Measurements from ENCODE around the gene NTRK1. TPM values are rescaled to one million over a fixed set of nuclear protein-coding genes. Genes with fewer than 3 reads are reported as not detected.

Gene NTRK1
- total RNA-seq, 1 donor from 2014 or later: 1.9 TPM

- Histone ChIP-seq H3K9me3 (no peaks in the 10 kb centered on the region), H3K36me3 (no peaks in the 10 kb centered on the region), H3K4me1 (peaks cover 29% of the 10 kb centered on the region), H3K27me3 (ENCODE audit: low read depth) (peaks cover 70% of the 10 kb centered on the region), H3K27ac (no peak within 1 kb of the TSS), H3K4me3 (peak within 1 kb of the TSS; percentile 39)
- DNase-seq (no peak), ATAC-seq (no peak)
- intact Hi-C loops (cut with DNase I): no loop called here
- TF ChIP-seq, protein P1, sequence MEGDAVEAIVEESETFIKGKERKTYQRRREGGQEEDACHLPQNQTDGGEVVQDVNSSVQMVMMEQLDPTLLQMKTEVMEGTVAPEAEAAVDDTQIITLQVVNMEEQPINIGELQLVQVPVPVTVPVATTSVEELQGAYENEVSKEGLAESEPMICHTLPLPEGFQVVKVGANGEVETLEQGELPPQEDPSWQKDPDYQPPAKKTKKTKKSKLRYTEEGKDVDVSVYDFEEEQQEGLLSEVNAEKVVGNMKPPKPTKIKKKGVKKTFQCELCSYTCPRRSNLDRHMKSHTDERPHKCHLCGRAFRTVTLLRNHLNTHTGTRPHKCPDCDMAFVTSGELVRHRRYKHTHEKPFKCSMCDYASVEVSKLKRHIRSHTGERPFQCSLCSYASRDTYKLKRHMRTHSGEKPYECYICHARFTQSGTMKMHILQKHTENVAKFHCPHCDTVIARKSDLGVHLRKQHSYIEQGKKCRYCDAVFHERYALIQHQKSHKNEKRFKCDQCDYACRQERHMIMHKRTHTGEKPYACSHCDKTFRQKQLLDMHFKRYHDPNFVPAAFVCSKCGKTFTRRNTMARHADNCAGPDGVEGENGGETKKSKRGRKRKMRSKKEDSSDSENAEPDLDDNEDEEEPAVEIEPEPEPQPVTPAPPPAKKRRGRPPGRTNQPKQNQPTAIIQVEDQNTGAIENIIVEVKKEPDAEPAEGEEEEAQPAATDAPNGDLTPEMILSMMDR (IDR thresholded peaks at IDR 0.05): no peak
These were observed 1.6 kb upstream of the NTRK1 start, which contains the start of gene INSRR for GRCh38 chr1:156858959-156859522. Gene INSRR, minus strand, starts transcription at chr1:156859117. Its CDS starts 496 bp downstream, at chr1:156858621.

- peak overlapping the region; percentile 39 for H3K4me3 ChIP-seq
- no peak overlapping the region for H3K27ac ChIP-seq
- intact Hi-C loops (cut with DNase I): no loop called here
- ATAC-seq (peak; percentile 25 to 31), DNase-seq (no peak)
- peaks cover 73% of the 10 kb centered on the region for H3K27me3 ChIP-seq (ENCODE audit: low read depth)
- H3K9me3 ChIP-seq: no peaks in the 10 kb centered on the region
- no peaks in the 10 kb centered on the region for H3K36me3 ChIP-seq
- H3K4me1 ChIP-seq: peaks cover 29% of the 10 kb centered on the region
- TF ChIP-seq, protein P1 (IDR thresholded peaks at IDR 0.05): no peak
These were observed 1.0 kb upstream of the NTRK1 start for GRCh38 chr1:156859523-156860112.

DNA sequence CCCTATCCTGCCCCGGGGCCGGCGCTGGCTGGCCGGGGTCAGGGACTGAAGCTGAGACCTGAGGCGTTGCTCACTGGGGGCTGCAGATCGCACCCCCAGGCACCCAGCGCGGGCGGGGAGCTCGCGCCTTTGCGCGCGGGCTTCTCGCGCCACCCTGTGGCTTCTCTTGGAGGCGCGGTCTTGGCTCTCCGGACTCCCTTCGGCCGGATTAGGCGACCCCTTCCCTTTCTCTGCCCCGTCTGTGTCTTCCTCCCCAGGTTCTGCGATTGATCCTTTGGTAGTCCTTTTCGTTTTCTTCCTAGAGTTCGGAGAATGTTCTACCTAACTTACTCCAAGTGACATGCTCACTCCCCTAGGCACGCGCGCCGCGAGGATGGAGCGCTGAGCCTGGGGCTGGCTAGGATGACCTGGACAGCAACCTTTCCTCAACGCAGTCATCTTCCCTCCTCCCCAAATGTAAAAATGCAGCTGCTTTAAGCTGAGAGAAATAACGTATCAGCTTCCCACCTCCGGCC, 495 bp upstream of the NTRK1 start:
- TF ChIP-seq, protein P1 (IDR thresholded peaks at IDR 0.05): peak; percentile 72
- intact Hi-C loops (cut with DNase I): no loop called here
- Histone ChIP-seq H3K9me3 (no peaks in the 10 kb centered on the region), H3K36me3 (no peaks in the 10 kb centered on the region), H3K4me1 (peaks cover 29% of the 10 kb centered on the region), H3K27me3 (ENCODE audit: low read depth) (peaks cover 78% of the 10 kb centered on the region), H3K4me3 (peak overlapping the region; percentile 39), H3K27ac (no peak overlapping the region)
- ATAC-seq (peak; percentile 66 to 74), DNase-seq (no peak)

- intact Hi-C loops (cut with DNase I): no loop called here
These were observed 1.9 kb downstream of the NTRK1 start for GRCh38 chr1:156862584-156862983.

DNA sequence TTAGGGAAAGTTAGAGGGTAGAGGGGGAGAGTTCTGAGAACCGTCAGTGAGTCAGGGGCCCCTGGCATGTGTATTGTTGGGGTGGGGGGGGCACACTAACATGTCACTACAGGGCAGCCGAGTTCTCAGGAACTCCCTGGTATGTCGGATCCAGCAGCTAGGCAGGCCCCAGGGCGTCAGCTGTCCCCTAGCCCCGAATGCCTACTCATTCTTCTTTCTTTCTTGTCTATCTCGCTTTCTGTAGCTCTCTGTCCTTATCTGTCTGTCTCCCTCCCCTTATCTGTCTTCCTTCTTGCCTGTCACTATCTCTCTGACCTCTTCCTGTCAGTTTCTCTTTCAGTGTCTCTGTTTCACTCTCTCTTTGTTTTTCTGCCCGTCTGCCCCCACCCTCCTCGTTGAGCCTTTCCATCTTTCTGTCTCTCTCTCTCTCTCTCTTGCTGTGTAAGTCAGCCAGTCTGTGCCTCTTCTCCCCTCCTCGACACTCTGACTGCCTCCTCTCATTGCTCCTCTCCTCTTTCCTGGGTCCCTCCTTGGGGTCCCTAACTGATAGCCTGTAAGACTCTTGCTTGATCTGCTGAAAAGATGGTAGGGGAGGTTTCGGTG, 2.4 kb downstream of the NTRK1 start:
- Histone ChIP-seq H3K4me3 (no peak overlapping the region), H3K27me3 (ENCODE audit: low read depth) (peaks cover 87% of the 10 kb centered on the region), H3K36me3 (no peaks in the 10 kb centered on the region), H3K27ac (no peak overlapping the region), H3K9me3 (no peaks in the 10 kb centered on the region), H3K4me1 (peaks cover 29% of the 10 kb centered on the region)
- no peak for DNase-seq
- no peak for ATAC-seq
- TF ChIP-seq, protein P1 (IDR thresholded peaks at IDR 0.05): no peak
- intact Hi-C loops (cut with DNase I): no loop called here

More at GRCh38 chr1:156862584-156862983, 1.9 kb downstream of the NTRK1 start:
- Histone ChIP-seq H3K27me3 (ENCODE audit: low read depth) (peaks cover 92% of the 10 kb centered on the region), H3K27ac (no peak overlapping the region), H3K4me3 (no peak overlapping the region), H3K4me1 (peaks cover 29% of the 10 kb centered on the region), H3K36me3 (no peaks in the 10 kb centered on the region), H3K9me3 (no peaks in the 10 kb centered on the region)
- TF ChIP-seq, protein P1 (IDR thresholded peaks at IDR 0.05): no peak
- DNase-seq (no peak), ATAC-seq (no peak)

Data from lower lobe of right lung (tissue), 2 donors.